ENCODE measurements around the gene KRT73.
A peak's percentile ranks its signal among the peaks of the same experiment; 100 is the strongest.

The KRT73 gene

GRCh38 chr12:52630008-52630500 lies 11.7 kb upstream of the KRT73 start:
- intact Hi-C loops (cut with DNase I; ENCODE audit: low total_unique reads) = no loop called here
- Histone ChIP-seq H3K9me3 (no peaks in the 10 kb centered on the region), H3K36me3 (no peaks in the 10 kb centered on the region), H3K27me3 (peaks cover 0 to 14% of the 10 kb centered on the region in 2 donors), H3K27ac (no peak overlapping the region), H3K4me3 (no peak overlapping the region), H3K4me1 (peaks cover 0 to 3% (median 0%) of the 10 kb centered on the region in 4 donors)
- TF ChIP-seq CTCF (IDR thresholded peaks at IDR 0.05) = no peak
- DNase-seq = peak in 1 of 2 donors; percentile 40

GRCh38 chr12:52629281-52630007 lies 11.1 kb upstream of the KRT73 start:
- Histone ChIP-seq H3K9me3 (peaks cover 0 to under 1% (median 0%) of the 10 kb centered on the region in 3 donors), H3K27me3 (peaks cover 0 to 14% of the 10 kb centered on the region in 2 donors), H3K4me3 (no peak overlapping the region), H3K27ac (no peak overlapping the region), H3K4me1 (peaks cover 0 to 3% (median 0%) of the 10 kb centered on the region in 4 donors), H3K36me3 (no peaks in the 10 kb centered on the region)
- intact Hi-C loops (cut with DNase I; ENCODE audit: low total_unique reads) = no loop called here
- DNase-seq = no peak
- TF ChIP-seq CTCF (IDR thresholded peaks at IDR 0.05) = no peak

GRCh38 chr12:52628841-52629240 lies 10.5 kb upstream of the KRT73 start:
- Histone ChIP-seq H3K36me3 (no peaks in the 10 kb centered on the region), H3K4me1 (no peaks in the 10 kb centered on the region), H3K27me3 (peaks cover 0 to 14% of the 10 kb centered on the region in 2 donors), H3K27ac (no peak overlapping the region), H3K4me3 (no peak overlapping the region), H3K9me3 (peaks cover 0 to 4% (median 0%) of the 10 kb centered on the region in 3 donors)
- DNase-seq = no peak
- intact Hi-C loops (cut with DNase I; ENCODE audit: low total_unique reads) = no loop called here
- no peak for TF ChIP-seq CTCF (IDR thresholded peaks at IDR 0.05)

GRCh38 chr12:52628111-52628507 lies 9.8 kb upstream of the KRT73 start:
- Histone ChIP-seq H3K9me3 (peaks cover 0 to 4% (median 0%) of the 10 kb centered on the region in 3 donors), H3K4me1 (no peaks in the 10 kb centered on the region), H3K27ac (no peak overlapping the region), H3K4me3 (no peak overlapping the region), H3K36me3 (no peaks in the 10 kb centered on the region), H3K27me3 (peaks cover 0 to 14% of the 10 kb centered on the region in 2 donors)
- DNase-seq = no peak
- intact Hi-C loops (cut with DNase I; ENCODE audit: low total_unique reads) = no loop called here
- TF ChIP-seq CTCF (IDR thresholded peaks at IDR 0.05) = no peak

GRCh38 chr12:52627395-52628110 lies 9.2 kb upstream of the KRT73 start:
- Histone ChIP-seq H3K4me3 (no peak overlapping the region), H3K9me3 (peaks cover 0 to 4% (median 0%) of the 10 kb centered on the region in 3 donors), H3K27ac (no peak overlapping the region), H3K4me1 (no peaks in the 10 kb centered on the region), H3K36me3 (no peaks in the 10 kb centered on the region), H3K27me3 (peaks cover 0 to 14% of the 10 kb centered on the region in 2 donors)
- TF ChIP-seq CTCF (IDR thresholded peaks at IDR 0.05) = no peak
- intact Hi-C loops (cut with DNase I; ENCODE audit: low total_unique reads) = no loop called here
- no peak for DNase-seq
